ENCODE results near the gene VPS26C.
"Not testable (repeated sequence)": the region's sequence is repeated elsewhere in the genome, so short reads cannot be mapped to it uniquely, and the experiment has no call there.

VPS26C gene

GRCh38 chr21:37267269-37268185 lies at the start of gene VPS26C:
Gene VPS26C, minus strand, starts transcription at chr21:37267334. Its CDS starts 40 bp downstream, at chr21:37267294.
- peak; percentile 99 for DNase-seq

- DNase-seq, result not testable (repeated sequence)
Observed at GRCh38 chr21:37316072-37316471, 48.9 kb upstream of the VPS26C start.

DNA sequence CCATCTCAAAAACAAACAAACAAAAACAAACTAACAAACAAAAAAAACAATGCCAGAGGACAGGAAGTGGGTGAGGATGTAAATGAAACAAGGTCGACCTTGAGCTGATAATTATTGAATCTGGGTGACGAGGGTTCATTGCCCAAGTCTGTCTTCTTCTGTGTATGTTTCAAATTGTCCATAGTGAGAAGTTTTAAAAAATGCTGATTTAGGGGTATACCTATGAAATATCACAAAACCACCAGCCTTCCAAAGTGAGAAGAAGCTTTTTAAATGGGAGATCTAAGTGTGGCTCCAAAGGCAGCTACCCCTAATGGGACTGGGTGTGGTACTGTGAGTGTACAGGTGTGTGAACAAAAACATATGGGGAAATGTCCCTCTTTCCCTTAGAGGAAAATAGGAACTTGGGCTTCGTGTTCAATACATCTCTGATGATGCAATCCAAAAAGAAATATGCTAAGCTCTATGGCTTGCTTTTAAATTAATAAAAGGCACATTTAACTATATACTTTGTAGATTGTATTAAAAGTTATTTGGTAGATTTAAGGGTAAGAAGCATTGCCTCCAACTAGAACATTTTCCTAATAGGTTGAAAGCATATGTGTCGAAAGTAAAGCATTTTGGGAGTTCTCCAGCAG lies 33.1 kb upstream of the VPS26C start:
- no peak for DNase-seq

DNA sequence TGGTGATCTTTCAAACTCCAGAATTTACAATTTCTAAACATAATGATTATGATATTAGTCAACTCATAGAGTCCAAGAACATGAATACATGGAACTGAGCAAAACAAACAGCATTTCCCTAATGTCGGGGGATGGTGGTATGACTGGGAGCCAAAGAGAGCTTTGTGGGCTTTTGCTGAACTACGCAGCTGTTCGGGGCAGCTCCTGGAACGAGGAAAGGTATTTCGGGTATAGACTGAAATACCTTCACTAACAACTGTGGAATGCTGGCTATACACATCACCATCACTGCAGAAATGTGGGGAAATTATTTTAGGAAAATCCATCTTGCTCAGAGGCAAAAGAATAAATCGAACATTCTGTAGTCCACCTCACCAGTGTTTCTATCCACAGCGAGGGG lies 30.2 kb upstream of the VPS26C start:
- no peak for DNase-seq

GRCh38 chr21:37294679-37295078 lies 27.5 kb upstream of the VPS26C start:
- no peak for DNase-seq

- no peak for DNase-seq
Observed at GRCh38 chr21:37292941-37293340, 25.8 kb upstream of the VPS26C start.

- no peak for DNase-seq
Observed at GRCh38 chr21:37292041-37292440, 24.9 kb upstream of the VPS26C start.

GRCh38 chr21:37283191-37283710 lies 16.1 kb upstream of the VPS26C start:
- DNase-seq, result not testable (repeated sequence)

DNA sequence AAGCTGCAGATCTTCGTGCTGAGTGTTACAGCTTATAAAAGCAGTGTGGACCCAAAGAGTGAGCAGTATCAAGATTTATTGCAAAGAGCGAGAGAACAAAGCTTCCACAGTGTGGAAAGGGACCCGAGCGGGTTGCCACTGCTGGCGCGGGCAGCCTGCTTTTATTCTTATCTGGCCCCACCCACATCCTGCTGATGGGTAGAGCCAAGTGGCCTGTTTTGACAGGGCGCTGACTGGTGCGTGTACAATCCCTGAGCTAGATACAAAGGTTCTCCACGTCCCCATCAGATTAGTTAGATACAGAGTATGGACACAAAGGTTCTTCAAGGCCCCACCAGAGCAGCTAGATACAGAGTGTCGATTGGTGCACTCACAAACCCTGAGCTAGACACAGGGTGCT lies 15.5 kb upstream of the VPS26C start:
- peak; percentile 19 for DNase-seq

DNA sequence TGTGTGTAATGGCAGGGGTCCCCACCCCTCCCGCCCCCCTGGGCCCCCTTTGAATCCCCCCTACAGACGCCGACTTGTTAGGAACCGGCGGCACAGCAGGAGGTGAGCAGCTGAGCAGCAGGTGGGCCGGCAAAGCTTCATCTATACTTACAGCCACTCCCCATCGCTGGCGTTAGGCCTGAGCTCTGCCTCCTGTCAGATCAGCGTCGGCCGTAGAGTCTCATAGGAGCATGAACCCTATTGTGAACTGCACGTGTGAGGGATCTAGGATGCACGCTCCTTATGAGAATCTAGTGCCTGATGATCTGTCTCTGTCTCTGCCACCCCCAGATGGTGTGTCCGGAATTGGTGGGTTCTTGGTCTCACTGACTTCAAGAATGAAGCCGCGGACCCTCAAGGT lies 14.9 kb upstream of the VPS26C start:
- DNase-seq, result peak; percentile 13

GRCh38 chr21:37281579-37281978 lies 14.4 kb upstream of the VPS26C start:
- DNase-seq, result no peak

DNA sequence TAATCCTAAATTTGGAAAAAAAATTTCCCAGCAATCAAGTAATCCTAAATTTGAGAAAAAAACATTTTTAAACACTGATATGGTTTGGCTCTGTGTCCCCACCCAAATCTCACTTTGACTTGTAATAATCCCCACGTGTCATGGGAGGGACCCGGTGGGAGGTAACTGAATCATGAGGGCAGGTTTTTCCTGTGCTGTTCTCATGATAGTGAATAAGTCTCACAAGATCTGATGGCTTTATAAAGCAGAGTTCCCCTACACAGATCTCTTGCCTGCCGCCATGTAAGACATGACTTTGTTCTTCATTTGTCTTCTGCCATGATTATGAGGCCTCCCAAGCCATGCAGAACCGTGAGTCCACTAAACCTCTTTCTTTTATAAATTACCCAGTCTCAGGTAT lies 12.1 kb upstream of the VPS26C start:
- not testable (repeated sequence) for DNase-seq

- no peak for DNase-seq
Observed at GRCh38 chr21:37278199-37278598, 11.1 kb upstream of the VPS26C start.

- DNase-seq, result no peak
Observed at GRCh38 chr21:37276377-37276776, 9.2 kb upstream of the VPS26C start.

- DNase-seq, result no peak
Observed at GRCh38 chr21:37273911-37274690, 7.0 kb upstream of the VPS26C start.

DNA sequence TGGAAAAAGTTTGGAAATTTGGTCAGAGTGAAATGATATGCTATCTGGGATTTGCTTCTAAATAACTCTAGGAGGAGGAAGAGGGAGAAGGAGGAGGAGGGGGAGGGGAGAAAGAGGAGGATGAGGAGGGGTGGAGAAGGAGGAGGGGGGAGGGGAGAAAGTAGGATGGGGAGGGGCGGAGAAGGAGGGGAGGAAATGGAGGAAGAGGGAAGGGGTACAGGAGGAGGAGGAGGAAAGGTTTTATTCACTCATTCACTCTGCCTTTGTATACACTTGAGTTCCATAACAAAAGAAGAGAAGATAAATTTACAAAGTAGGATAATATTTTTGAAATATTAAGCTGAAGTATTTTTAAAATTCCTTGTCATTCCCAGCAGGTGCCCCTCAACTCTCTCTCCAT lies 6.3 kb upstream of the VPS26C start:
- no peak for DNase-seq

DNA sequence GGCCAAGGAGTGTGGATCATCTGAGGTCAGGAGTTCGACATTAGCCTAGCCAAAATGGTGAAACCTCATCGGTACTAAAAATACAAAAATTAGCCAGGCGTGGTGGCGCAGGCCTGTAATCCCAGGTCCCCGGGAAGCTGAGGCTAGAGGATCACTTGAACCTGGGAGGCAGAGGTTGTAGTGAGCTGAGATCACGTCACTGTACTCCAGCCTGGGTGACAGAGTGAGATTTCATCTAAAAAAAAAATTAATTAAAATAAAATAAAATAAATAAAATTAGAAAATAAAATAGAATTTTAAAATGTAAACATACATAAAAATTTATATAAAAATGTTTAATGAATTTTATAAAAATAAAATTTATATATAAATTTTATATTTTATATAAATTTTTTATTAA lies 5.8 kb upstream of the VPS26C start:
- DNase-seq, result no peak

GRCh38 chr21:37270576-37271365 lies 3.6 kb upstream of the VPS26C start:
- DNase-seq, result no peak

GRCh38 chr21:37269481-37269880 lies 2.3 kb upstream of the VPS26C start:
- DNase-seq, result no peak

DNA sequence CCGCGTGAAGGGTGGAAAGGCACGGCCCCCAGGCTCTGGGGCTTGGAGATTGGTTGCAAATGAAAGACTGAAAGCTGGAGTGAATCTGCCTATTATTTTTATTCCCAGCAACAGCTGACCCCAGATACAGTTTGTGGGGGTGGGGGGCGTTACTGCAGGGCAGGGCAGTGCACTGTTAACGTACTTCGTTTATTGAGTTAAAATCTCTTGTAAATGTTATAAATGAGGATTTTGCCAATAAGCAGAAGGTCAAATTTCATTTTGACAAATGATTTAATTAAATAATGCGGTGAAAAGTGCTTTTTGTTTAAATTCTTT lies 1.0 kb upstream of the VPS26C start:
- no peak for DNase-seq

DNA sequence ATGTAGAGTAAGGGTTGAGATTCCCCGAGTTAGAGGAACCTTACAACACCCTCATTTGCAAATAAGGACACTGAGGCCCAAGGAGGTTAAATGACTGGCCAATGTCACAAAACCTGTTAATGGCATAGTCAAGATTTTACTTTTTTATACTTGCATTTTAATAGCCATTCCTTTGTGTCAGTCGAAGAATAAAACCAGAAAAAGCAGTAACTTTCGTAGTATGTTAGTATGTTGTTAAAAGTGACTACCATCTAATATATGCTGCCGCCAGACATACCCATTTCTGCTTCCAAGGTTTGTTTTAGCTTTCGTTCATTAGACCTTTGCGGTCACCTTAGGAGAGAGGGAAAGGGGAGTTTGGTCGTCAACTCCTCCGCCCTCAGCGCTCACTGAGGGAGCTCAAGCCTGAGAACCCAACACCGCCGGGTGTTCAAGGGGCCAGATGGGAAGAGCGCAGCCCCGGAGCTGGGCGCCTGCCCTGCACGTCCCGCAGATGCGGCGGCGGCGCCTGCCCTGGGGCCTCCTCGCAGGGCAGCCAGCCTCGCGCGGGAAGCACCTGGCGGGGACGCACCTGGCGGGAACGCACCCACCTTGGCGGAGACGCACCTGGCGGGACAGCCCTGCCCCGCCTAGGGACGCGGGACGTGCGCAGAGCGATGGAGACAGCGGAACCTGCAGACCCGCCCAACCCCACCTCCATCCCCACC lies 466 bp downstream of the VPS26C start:
- no peak for DNase-seq

DNA sequence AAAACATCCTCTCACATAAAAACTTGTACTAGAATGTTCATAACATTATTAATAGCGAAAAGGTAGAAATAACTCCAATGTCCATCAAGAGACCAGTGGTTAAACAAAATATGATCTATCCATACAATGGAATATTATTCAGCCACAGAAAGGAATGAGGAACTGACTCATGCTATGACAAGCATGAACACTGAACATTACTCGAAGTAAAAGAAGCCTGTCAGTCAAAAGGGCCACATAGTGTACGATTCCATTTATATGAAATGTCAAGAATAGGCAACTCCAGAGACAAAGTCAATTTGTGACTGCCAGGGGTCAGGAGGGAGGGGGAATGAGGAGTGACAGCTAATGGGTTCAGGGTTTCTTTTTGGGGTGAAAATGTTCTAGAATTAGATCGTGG lies 2.3 kb downstream of the VPS26C start:
- DNase-seq, result no peak

All from activated CD4-positive, alpha-beta T cell treated with anti-CD3 and anti-CD28 coated beads for 48 hours (primary cell).